ENCODE measurements around the gene ACTRT3.

DNA sequence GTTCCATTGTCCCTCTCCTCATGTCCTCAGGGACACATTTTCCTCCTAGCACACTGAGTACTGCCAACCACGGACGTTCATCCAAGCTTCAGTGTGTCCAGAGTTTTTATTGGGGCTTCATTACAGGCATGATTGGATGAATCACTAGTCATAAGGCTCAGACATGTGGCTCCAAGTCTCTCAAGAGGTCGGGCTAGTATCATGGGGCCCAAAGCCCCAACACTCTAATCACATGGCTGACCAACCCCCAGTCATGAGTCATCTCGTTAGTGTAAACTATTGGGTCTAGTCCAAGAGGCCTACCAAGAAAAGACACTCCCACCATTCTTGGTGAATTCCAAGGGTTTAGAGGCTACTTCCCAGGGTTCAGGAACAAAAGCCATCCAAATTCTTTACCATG is 8.9 kb downstream of the ACTRT3 start:
- no peak for TF ChIP-seq YY1 (IDR thresholded peaks at IDR 0.05)
- TF ChIP-seq FOXA1 (IDR thresholded peaks at IDR 0.05): no peak
- TF ChIP-seq, protein P1, sequence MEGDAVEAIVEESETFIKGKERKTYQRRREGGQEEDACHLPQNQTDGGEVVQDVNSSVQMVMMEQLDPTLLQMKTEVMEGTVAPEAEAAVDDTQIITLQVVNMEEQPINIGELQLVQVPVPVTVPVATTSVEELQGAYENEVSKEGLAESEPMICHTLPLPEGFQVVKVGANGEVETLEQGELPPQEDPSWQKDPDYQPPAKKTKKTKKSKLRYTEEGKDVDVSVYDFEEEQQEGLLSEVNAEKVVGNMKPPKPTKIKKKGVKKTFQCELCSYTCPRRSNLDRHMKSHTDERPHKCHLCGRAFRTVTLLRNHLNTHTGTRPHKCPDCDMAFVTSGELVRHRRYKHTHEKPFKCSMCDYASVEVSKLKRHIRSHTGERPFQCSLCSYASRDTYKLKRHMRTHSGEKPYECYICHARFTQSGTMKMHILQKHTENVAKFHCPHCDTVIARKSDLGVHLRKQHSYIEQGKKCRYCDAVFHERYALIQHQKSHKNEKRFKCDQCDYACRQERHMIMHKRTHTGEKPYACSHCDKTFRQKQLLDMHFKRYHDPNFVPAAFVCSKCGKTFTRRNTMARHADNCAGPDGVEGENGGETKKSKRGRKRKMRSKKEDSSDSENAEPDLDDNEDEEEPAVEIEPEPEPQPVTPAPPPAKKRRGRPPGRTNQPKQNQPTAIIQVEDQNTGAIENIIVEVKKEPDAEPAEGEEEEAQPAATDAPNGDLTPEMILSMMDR (IDR thresholded peaks at IDR 0.05; ENCODE audit: low read depth, low read length, missing input control): no peak
- TF ChIP-seq, protein P2, sequence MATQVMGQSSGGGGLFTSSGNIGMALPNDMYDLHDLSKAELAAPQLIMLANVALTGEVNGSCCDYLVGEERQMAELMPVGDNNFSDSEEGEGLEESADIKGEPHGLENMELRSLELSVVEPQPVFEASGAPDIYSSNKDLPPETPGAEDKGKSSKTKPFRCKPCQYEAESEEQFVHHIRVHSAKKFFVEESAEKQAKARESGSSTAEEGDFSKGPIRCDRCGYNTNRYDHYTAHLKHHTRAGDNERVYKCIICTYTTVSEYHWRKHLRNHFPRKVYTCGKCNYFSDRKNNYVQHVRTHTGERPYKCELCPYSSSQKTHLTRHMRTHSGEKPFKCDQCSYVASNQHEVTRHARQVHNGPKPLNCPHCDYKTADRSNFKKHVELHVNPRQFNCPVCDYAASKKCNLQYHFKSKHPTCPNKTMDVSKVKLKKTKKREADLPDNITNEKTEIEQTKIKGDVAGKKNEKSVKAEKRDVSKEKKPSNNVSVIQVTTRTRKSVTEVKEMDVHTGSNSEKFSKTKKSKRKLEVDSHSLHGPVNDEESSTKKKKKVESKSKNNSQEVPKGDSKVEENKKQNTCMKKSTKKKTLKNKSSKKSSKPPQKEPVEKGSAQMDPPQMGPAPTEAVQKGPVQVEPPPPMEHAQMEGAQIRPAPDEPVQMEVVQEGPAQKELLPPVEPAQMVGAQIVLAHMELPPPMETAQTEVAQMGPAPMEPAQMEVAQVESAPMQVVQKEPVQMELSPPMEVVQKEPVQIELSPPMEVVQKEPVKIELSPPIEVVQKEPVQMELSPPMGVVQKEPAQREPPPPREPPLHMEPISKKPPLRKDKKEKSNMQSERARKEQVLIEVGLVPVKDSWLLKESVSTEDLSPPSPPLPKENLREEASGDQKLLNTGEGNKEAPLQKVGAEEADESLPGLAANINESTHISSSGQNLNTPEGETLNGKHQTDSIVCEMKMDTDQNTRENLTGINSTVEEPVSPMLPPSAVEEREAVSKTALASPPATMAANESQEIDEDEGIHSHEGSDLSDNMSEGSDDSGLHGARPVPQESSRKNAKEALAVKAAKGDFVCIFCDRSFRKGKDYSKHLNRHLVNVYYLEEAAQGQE (IDR thresholded peaks at IDR 0.05): no peak
- no peak for TF ChIP-seq GABPA (IDR thresholded peaks at IDR 0.05 in 1 of 2, conservative IDR thresholded peaks at IDR 0.05 in 1 of 2)
- TF ChIP-seq, protein P3, sequence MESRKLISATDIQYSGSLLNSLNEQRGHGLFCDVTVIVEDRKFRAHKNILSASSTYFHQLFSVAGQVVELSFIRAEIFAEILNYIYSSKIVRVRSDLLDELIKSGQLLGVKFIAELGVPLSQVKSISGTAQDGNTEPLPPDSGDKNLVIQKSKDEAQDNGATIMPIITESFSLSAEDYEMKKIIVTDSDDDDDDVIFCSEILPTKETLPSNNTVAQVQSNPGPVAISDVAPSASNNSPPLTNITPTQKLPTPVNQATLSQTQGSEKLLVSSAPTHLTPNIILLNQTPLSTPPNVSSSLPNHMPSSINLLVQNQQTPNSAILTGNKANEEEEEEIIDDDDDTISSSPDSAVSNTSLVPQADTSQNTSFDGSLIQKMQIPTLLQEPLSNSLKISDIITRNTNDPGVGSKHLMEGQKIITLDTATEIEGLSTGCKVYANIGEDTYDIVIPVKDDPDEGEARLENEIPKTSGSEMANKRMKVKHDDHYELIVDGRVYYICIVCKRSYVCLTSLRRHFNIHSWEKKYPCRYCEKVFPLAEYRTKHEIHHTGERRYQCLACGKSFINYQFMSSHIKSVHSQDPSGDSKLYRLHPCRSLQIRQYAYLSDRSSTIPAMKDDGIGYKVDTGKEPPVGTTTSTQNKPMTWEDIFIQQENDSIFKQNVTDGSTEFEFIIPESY (IDR thresholded peaks at IDR 0.05): no peak
- TF ChIP-seq, protein P4, sequence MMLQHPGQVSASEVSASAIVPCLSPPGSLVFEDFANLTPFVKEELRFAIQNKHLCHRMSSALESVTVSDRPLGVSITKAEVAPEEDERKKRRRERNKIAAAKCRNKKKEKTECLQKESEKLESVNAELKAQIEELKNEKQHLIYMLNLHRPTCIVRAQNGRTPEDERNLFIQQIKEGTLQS (IDR thresholded peaks at IDR 0.05): no peak
- TF ChIP-seq TAF1 (conservative IDR thresholded peaks at IDR 0.05): no peak
- no peak for TF ChIP-seq RAD21 (IDR thresholded peaks at IDR 0.05)
- TF ChIP-seq HNF4A (conservative IDR thresholded peaks at IDR 0.05): no peak
